Spleen (tissue), 11 donors: ENCODE measurements around the gene NFIB. TPM values are rescaled to one million over a fixed set of nuclear protein-coding genes. Genes with fewer than 3 reads are reported as not detected.

Source experiments
- DNase-seq: peaks from one replicate; pipeline ENCODE4 v3.0.0-alpha.2; 2020
- H3K27ac ChIP-seq, 8 donors: fragments of 200-600 bp; sonication (generic) in 7 of 8; 1 replicate in 4 of 8; 2 replicates in 4 of 8; pipeline versions ENCODE4 v1.5.0 to v1.8.0; 2016 to 2021; ENCODE audit warnings: inconsistent platforms in 4 of 8, mild to moderate bottlenecking in 4 of 8, moderate library complexity in 1 of 8
- H3K27me3 ChIP-seq, 7 donors: fragments of 200-600 bp; sonication (generic) in 6 of 7; replicated peaks in 1 of 7; 1 replicate in 4 of 7; 2 replicates in 3 of 7; pipeline versions ENCODE4 v1.5.0 to v1.8.0; 2016 to 2021; ENCODE audit warnings: inconsistent platforms in 3 of 7, mild to moderate bottlenecking in 1 of 7
- H3K36me3 ChIP-seq, 6 donors: fragments of 200-600 bp; sonication (generic) in 5 of 6; 1 replicate in 4 of 6; 2 replicates in 2 of 6; pipeline versions ENCODE4 v1.5.0 to v1.8.0; 2016 to 2021; ENCODE audit warnings: inconsistent platforms in 2 of 6
- H3K4me1 ChIP-seq, 6 donors: fragments of 200-600 bp; sonication (generic) in 5 of 6; 1 replicate in 3 of 6; 2 replicates in 3 of 6; pipeline versions ENCODE4 v1.5.0 to v1.8.0; 2016 to 2021; ENCODE audit warnings: inconsistent platforms in 3 of 6
- H3K4me3 ChIP-seq, 8 donors: fragments of 200-600 bp; sonication (generic) in 7 of 8; 1 replicate in 4 of 8; 2 replicates in 4 of 8; pipeline versions ENCODE4 v1.5.0 to v1.8.0; 2016 to 2021; ENCODE audit warnings: inconsistent platforms in 4 of 8, mild to moderate bottlenecking in 4 of 8, moderate library complexity in 2 of 8
- H3K9me3 ChIP-seq, 8 donors: fragments of 200-600 bp; sonication (generic) in 7 of 8; 1 replicate in 4 of 8; 2 replicates in 4 of 8; pipeline versions ENCODE4 v1.5.0 to v1.8.0; 2016 to 2021; ENCODE audit warnings: inconsistent platforms in 4 of 8
- CTCF ChIP-seq, 11 experiments: fragments of 200-600 bp in 7 of 11; fragments of 450-650 bp in 4 of 11; sonication (generic) in 4 of 11; IDR thresholded peaks in 8 of 11; conservative IDR thresholded peaks in 3 of 11; 1 replicate in 7 of 11; 2 replicates in 4 of 11; pipeline versions ENCODE4 v1.4.0 to v1.8.0; 2016 to 2021; ENCODE audit warnings: antibody characterized with exemption in 11 of 11, inconsistent platforms in 4 of 11, mild to moderate bottlenecking in 1 of 11
- POLR2A ChIP-seq, 3 donors: fragments of 450-650 bp; IDR thresholded peaks; one replicate each; pipeline ENCODE4 v1.5.1; 2017; ENCODE audit warnings: antibody characterized with exemption in 3 of 3, mild to moderate bottlenecking in 1 of 3
- POLR2AphosphoS5 ChIP-seq, 3 donors: sonication (generic); formaldehyde crosslinking; IDR thresholded peaks; one replicate each; pipeline ENCODE4 v1.5.1; 2017; ENCODE audit warnings: antibody characterized with exemption in 3 of 3
- WGBS, 5 donors: extraction: QIAGEN DNeasy Blood & Tissue Kit in 3 of 5; methylation state at CpG; one replicate each; pipeline versions ENCODE4 v1.1.5 to v1.1.7; 2013 to 2018; 5-methylcytosine and 5-hydroxymethylcytosine counted together
- intact Hi-C: fragments of 100-400 bp; cut with DNase I; formaldehyde crosslinking; loops from one replicate; pipeline ENCODE4 v1.15.0; 2023; ENCODE audit warnings: low total_unique reads
- polyA plus RNA-seq, 3 donors: library from polyadenylated mRNA; stranded (reverse); fragments of 200-250 nt; gene quantifications; one replicate each; pipeline ENCODE4 v1.2.1, GENCODE V29; 2013
- total RNA-seq, 7 donors: library from RNA; depleted of rRNA in 3 of 7; stranded (reverse); fragments of >200 nt in 3 of 7; fragmentation: NEBNext Ultra II Directional in 4 of 7; extraction: Animal tissue kit (Norgen Biotek cat#: 25700) in 4 of 7; gene quantifications; one replicate each; pipeline versions ENCODE4 v1.1.0 to v1.2.1, GENCODE V29; 2016 to 2021
- donor health status: healthy with polysubstance abuse.
- donor health status: DM: no; HTN: no; CAD: no; lungs with moderate emphysema.
- donor health status: DM: no; HTN: no; CAD: no.
- donor health status: Bipolar disorder and iron deficiency.
- donor health status: healthy.
- donor health status: DM: no; HTN: no; CAD: no.
- donor health status: DM: yes; HTN: yes; CAD: no.

Gene NFIB
- total and polyA plus RNA-seq, 10 donors = 3.6 to 96.8 (median 48.4) TPM

GRCh38 chr9:14326264-14326826 lies 12.4 kb upstream of the NFIB start:
- TF ChIP-seq CTCF (IDR thresholded peaks at IDR 0.05 in 8 of 11, conservative IDR thresholded peaks at IDR 0.05 in 3 of 11) = no peak
- no peak for TF ChIP-seq POLR2A (IDR thresholded peaks at IDR 0.05)
- TF ChIP-seq POLR2AphosphoS5 (IDR thresholded peaks at IDR 0.05) = no peak
- no peak for DNase-seq
- Histone ChIP-seq H3K27me3 (peaks cover 0 to 41% (median 0%) of the 10 kb centered on the region in 7 donors), H3K27ac (no peak overlapping the region), H3K4me1 (peaks cover 0 to 18% (median 9%) of the 10 kb centered on the region in 6 donors), H3K36me3 (no peaks in the 10 kb centered on the region), H3K4me3 (no peak overlapping the region), H3K9me3 (no peaks in the 10 kb centered on the region)
- intact Hi-C loops = no loop called here
- WGBS, 5 donors = 85 to 89% (median 85%) methylated on average over 3 of the region's 3 CpGs

- intact Hi-C loops = no loop called here
- H3K9me3 ChIP-seq = no peaks in the 10 kb centered on the region
- H3K27me3 ChIP-seq = peaks cover 0 to 41% (median 0%) of the 10 kb centered on the region in 7 donors
- no peak for DNase-seq
- H3K4me3 ChIP-seq = no peak overlapping the region
- H3K36me3 ChIP-seq = no peaks in the 10 kb centered on the region
- TF ChIP-seq POLR2AphosphoS5 (IDR thresholded peaks at IDR 0.05) (no peak), CTCF (IDR thresholded peaks at IDR 0.05 in 8 of 11, conservative IDR thresholded peaks at IDR 0.05 in 3 of 11) (no peak), POLR2A (IDR thresholded peaks at IDR 0.05) (no peak)
- H3K4me1 ChIP-seq = peaks cover 0 to 29% (median 13%) of the 10 kb centered on the region in 6 donors
- H3K27ac ChIP-seq = no peak overlapping the region
Observed at GRCh38 chr9:14325147-14325546, 11.2 kb upstream of the NFIB start.

GRCh38 chr9:14323985-14324650 lies 10.2 kb upstream of the NFIB start:
- Histone ChIP-seq H3K27me3 (peaks cover 0 to 32% (median 0%) of the 10 kb centered on the region in 7 donors), H3K36me3 (no peaks in the 10 kb centered on the region), H3K4me3 (no peak overlapping the region), H3K4me1 (peaks cover 0 to 40% (median 21%) of the 10 kb centered on the region in 6 donors), H3K9me3 (no peaks in the 10 kb centered on the region), H3K27ac (peak overlapping the region in 1 of 8 donors; percentile 92)
- no peak for DNase-seq
- intact Hi-C loops = no loop called here
- TF ChIP-seq POLR2AphosphoS5 (IDR thresholded peaks at IDR 0.05) (no peak), CTCF (IDR thresholded peaks at IDR 0.05 in 8 of 11, conservative IDR thresholded peaks at IDR 0.05 in 3 of 11) (no peak), POLR2A (IDR thresholded peaks at IDR 0.05) (no peak)
- WGBS, 5 donors = 93 to 100% (median 98%) methylated on average over 2 of the region's 2 CpGs
